ENCODE results near the gene LARP4B. TPM values are rescaled to one million over a fixed set of nuclear protein-coding genes. Genes with fewer than 3 reads are reported as not detected.

Gene LARP4B
- total RNA-seq, 1 experiment from 2014 or later: 181 TPM

DNA sequence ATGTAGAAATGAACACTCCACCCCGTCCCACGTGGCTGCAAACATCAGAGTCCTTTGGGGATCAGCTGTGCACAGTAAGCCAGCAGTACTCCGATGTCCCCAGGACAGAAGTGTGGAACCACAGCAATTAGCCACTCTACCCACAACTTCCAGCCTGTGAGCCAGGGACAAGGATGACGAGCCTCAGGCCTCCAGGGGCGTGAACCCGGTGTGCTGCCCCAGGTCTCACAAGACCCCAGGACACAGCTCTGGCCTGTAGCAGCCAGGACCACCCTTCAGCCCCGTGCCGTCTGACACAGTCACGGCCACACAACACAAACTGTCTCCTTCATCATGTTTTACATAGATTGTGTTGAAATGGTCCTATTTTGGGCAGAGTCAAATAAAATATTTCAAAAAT lies 129.0 kb downstream of the LARP4B start:
- intact Hi-C loops (cut with micrococcal nuclease; ENCODE audit: unreplicated experiment): no loop called here
- H3K4me1 Mint-ChIP-seq (ENCODE audit: low read depth, unreplicated experiment): no peaks in the 10 kb centered on the region
- no peak for DNase-seq
- BruUV-seq (replicated peaks): no TSS peak
- no peak overlapping the region for H3K27ac Mint-ChIP-seq (ENCODE audit: unreplicated experiment)
- H3K27me3 Mint-ChIP-seq (ENCODE audit: unreplicated experiment): no peaks in the 10 kb centered on the region
- TF ChIP-seq, protein P1, sequence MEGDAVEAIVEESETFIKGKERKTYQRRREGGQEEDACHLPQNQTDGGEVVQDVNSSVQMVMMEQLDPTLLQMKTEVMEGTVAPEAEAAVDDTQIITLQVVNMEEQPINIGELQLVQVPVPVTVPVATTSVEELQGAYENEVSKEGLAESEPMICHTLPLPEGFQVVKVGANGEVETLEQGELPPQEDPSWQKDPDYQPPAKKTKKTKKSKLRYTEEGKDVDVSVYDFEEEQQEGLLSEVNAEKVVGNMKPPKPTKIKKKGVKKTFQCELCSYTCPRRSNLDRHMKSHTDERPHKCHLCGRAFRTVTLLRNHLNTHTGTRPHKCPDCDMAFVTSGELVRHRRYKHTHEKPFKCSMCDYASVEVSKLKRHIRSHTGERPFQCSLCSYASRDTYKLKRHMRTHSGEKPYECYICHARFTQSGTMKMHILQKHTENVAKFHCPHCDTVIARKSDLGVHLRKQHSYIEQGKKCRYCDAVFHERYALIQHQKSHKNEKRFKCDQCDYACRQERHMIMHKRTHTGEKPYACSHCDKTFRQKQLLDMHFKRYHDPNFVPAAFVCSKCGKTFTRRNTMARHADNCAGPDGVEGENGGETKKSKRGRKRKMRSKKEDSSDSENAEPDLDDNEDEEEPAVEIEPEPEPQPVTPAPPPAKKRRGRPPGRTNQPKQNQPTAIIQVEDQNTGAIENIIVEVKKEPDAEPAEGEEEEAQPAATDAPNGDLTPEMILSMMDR (IDR thresholded peaks at IDR 0.05; ENCODE audit: unreplicated experiment): no peak
- H3K4me3 Mint-ChIP-seq (ENCODE audit: low read depth, unreplicated experiment): no peak overlapping the region
- peaks cover 10% of the 10 kb centered on the region for H3K9me3 Mint-ChIP-seq (ENCODE audit: low read depth, unreplicated experiment)
- CTCF ChIA-PET: no interaction called here
- H3K36me3 Mint-ChIP-seq (ENCODE audit: insufficient read depth, unreplicated experiment): peaks cover 85% of the 10 kb centered on the region

DNA sequence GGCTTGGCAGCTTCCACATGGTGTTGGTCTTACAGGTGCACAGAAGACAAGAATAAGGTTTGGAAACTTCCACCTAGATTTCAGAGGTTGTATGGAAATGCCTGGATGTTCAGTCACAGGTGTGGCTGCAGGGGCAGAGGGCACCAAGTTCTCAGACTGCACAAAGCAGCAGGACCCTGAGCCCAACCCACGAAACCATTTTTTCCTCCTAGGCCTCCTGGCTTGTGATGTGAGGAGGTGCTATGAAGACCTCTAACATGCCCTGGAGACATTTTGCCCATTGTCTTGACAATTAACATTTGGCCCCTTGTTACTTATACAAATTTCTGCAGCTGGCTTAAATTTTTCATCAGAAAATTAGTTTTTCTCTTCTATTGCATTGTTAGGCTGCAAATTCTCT lies 134.3 kb downstream of the LARP4B start:
- TF ChIP-seq, protein P1 (IDR thresholded peaks at IDR 0.05; ENCODE audit: unreplicated experiment): no peak
- BruUV-seq (replicated peaks): no TSS peak
- H3K9me3 Mint-ChIP-seq (ENCODE audit: low read depth, unreplicated experiment): peaks cover 10% of the 10 kb centered on the region
- no peak overlapping the region for H3K4me3 Mint-ChIP-seq (ENCODE audit: low read depth, unreplicated experiment)
- H3K36me3 Mint-ChIP-seq (ENCODE audit: insufficient read depth, unreplicated experiment): peaks cover 60% of the 10 kb centered on the region
- intact Hi-C loops (cut with micrococcal nuclease; ENCODE audit: unreplicated experiment): no loop called here
- H3K27me3 Mint-ChIP-seq (ENCODE audit: unreplicated experiment): no peaks in the 10 kb centered on the region
- no peak for DNase-seq
- H3K4me1 Mint-ChIP-seq (ENCODE audit: low read depth, unreplicated experiment): no peaks in the 10 kb centered on the region
- CTCF ChIA-PET: no interaction called here
- no peak overlapping the region for H3K27ac Mint-ChIP-seq (ENCODE audit: unreplicated experiment)

DNA sequence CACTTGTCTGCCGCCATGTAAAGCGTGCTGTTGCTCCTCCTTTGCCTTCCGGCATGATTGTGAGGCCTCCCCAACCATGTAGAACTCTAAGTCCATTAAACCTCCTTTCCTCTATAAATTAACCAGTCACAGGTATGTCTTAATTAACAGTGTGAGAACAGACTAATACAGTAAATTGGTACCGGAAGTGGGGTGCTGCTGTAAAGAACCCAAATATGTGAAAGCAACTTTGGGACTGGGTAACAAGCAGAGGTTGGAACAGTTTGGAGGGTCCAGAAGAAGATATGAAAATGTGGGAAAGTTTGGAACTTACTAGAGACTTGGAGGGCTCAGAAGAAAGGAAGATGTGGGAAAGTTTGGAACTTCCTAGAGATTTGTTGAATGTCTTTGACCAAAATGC lies 135.3 kb downstream of the LARP4B start:
- CTCF ChIA-PET: no interaction called here
- Mint-ChIP-seq H3K27ac (ENCODE audit: unreplicated experiment) (peak overlapping the region; percentile 11), H3K36me3 (ENCODE audit: insufficient read depth, unreplicated experiment) (peaks cover 61% of the 10 kb centered on the region), H3K4me1 (ENCODE audit: low read depth, unreplicated experiment) (no peaks in the 10 kb centered on the region), H3K9me3 (ENCODE audit: low read depth, unreplicated experiment) (peaks cover 10% of the 10 kb centered on the region), H3K27me3 (ENCODE audit: unreplicated experiment) (no peaks in the 10 kb centered on the region), H3K4me3 (ENCODE audit: low read depth, unreplicated experiment) (no peak overlapping the region)
- intact Hi-C loops (cut with micrococcal nuclease; ENCODE audit: unreplicated experiment): no loop called here
- DNase-seq: no peak
- BruUV-seq (replicated peaks): no TSS peak
- TF ChIP-seq, protein P1 (IDR thresholded peaks at IDR 0.05; ENCODE audit: unreplicated experiment): no peak

DNA sequence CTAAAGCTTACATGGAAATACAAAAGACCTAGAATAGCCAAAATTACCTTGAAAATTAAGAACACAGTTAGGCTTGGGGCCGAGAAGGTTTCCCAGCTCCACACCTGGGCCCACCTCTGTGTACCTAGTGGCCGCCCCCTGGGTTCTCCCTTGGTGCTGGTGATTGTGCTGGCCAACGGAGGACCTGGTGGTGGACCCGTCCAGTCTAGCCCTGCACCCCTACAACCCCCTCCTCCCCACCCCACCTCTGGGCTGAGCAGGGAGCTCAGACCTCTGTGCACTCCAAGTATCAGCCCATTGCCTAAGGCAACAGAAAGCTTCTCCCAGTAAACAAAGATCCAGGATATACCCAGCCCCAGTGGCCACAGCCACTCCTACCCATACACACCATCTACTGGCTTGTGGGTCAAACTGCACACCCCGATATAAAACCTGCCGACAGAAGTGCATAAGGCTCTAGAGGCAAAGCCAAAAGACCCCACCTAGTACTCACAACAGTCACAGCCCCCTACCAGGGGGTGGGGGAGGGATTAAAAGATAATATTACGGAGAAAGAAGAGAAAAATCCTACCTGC lies 137.0 kb downstream of the LARP4B start:
- peaks cover 62% of the 10 kb centered on the region for H3K36me3 Mint-ChIP-seq (ENCODE audit: insufficient read depth, unreplicated experiment)
- no peak overlapping the region for H3K4me3 Mint-ChIP-seq (ENCODE audit: low read depth, unreplicated experiment)
- H3K27ac Mint-ChIP-seq (ENCODE audit: unreplicated experiment): peak overlapping the region; percentile 7
- H3K9me3 Mint-ChIP-seq (ENCODE audit: low read depth, unreplicated experiment): peaks cover 10% of the 10 kb centered on the region
- BruUV-seq (replicated peaks): no TSS peak
- intact Hi-C loops (cut with micrococcal nuclease; ENCODE audit: unreplicated experiment): no loop called here
- DNase-seq: no peak
- H3K27me3 Mint-ChIP-seq (ENCODE audit: unreplicated experiment): no peaks in the 10 kb centered on the region
- no peaks in the 10 kb centered on the region for H3K4me1 Mint-ChIP-seq (ENCODE audit: low read depth, unreplicated experiment)
- TF ChIP-seq, protein P1 (IDR thresholded peaks at IDR 0.05; ENCODE audit: unreplicated experiment): peak; percentile 16
- CTCF ChIA-PET: no interaction called here

Measured in Calu3 (cell line).